Pancreas (tissue), 10 donors: ENCODE measurements around the gene CALHM2. TPM values are rescaled to one million over a fixed set of nuclear protein-coding genes. Genes with fewer than 3 reads are reported as not detected.

ENCODE experiments used
- ATAC-seq, 4 donors: fragments of 200-7000 bp; cut with Tn5 transposase; one replicate each; pipeline versions ENCODE4 v1.8.0 to v1.9.1; 2020; ENCODE audit warnings: mild to moderate bottlenecking in 4 of 4, moderate library complexity in 4 of 4
- DNase-seq, 6 donors: peaks; one replicate each; pipeline ENCODE4 v3.0.0-alpha.2; 2020
- FAIRE-seq: peaks from 2 replicates; lab custom pipeline; 2012; peaks lifted over from hg19 to GRCh38; lab: Jason Lieb, UNC
- H3K27ac ChIP-seq, 4 donors: fragments of 200-600 bp; sonication (generic); 1 replicate in 3 of 4; 2 replicates in 1 of 4; pipeline versions ENCODE4 v1.5.0 to v1.8.0; 2020
- H3K27me3 ChIP-seq, 4 donors: fragments of 200-600 bp; one replicate each; pipeline ENCODE4 v1.8.0; 2021
- H3K36me3 ChIP-seq, 3 donors: fragments of 200-600 bp; sonication (generic) in 1 of 3; one replicate each; pipeline versions ENCODE4 v1.5.0 to v1.8.0; 2020 to 2021
- H3K4me1 ChIP-seq, 3 donors: fragments of 200-600 bp; one replicate each; pipeline ENCODE4 v1.8.0; 2021
- H3K4me3 ChIP-seq, 4 donors: fragments of 200-600 bp; sonication (generic) in 2 of 4; one replicate each; pipeline versions ENCODE4 v1.5.0 to v1.8.0; 2020 to 2021
- H3K9me3 ChIP-seq, 4 donors: fragments of 200-600 bp; one replicate each; pipeline ENCODE4 v1.8.0; 2021
- WGBS, 2 donors: extraction: QIAGEN DNeasy Blood & Tissue Kit; methylation state at CpG; one replicate each; pipeline ENCODE4 v1.1.7; 2013; 5-methylcytosine and 5-hydroxymethylcytosine counted together
- intact Hi-C, 3 donors: fragments of 100-400 bp; cut with DNase I; formaldehyde crosslinking; loops; one replicate each; pipeline versions ENCODE4 v1.11.1 to v1.14.2; 2022
- polyA plus RNA-seq, 2 donors: library from polyadenylated mRNA; stranded (reverse); fragments of 200-250 nt; gene quantifications; one replicate each; pipeline ENCODE4 v1.2.3, GENCODE V29; 2013
- total RNA-seq, 6 donors: library from RNA; stranded (reverse); fragmentation: NEBNext Ultra II Directional in 4 of 6; extraction: Animal tissue kit (Norgen Biotek cat#: 25700) in 4 of 6; gene quantifications; one replicate each; pipeline versions ENCODE4 v1.2.1 to v1.2.4, GENCODE V29; 2021 to 2023
- TF ChIP-seq, protein P1 (sequence below), 4 donors: fragments of 200-600 bp; sonication (generic) in 3 of 4; IDR thresholded peaks; one replicate each; pipeline versions ENCODE4 v1.5.0 to v1.8.0; 2021; ENCODE audit warnings: antibody characterized with exemption in 4 of 4
- donor health status: healthy with polysubstance abuse.
- donor health status: DM: no; HTN: no; CAD: no; lungs with moderate emphysema.
- donor health status: DM: no; HTN: no; CAD: no.
- donor health status: control.
- donor health status: control.
- donor health status: Bipolar disorder and iron deficiency.
- donor health status: DM: yes; HTN: yes; CAD: no.
- donor health status: DM: no; HTN: no; CAD: no.
- donor health status: DM: no; HTN: no; CAD: no.
- donor health status: DM: yes; HTN: yes; CAD: no.

CALHM2 gene
- total and polyA plus RNA-seq, 8 donors = 1.1 to 14.0 (median 6.2) TPM

GRCh38 chr10:103443475-103444185 is 8.5 kb downstream of the CALHM2 start:
- Histone ChIP-seq H3K9me3 (no peaks in the 10 kb centered on the region), H3K27me3 (no peaks in the 10 kb centered on the region), H3K4me1 (no peaks in the 10 kb centered on the region), H3K36me3 (peaks cover 3 to 66% (median 36%) of the 10 kb centered on the region in 3 donors), H3K4me3 (no peak overlapping the region), H3K27ac (no peak overlapping the region)
- TF ChIP-seq, protein P1, sequence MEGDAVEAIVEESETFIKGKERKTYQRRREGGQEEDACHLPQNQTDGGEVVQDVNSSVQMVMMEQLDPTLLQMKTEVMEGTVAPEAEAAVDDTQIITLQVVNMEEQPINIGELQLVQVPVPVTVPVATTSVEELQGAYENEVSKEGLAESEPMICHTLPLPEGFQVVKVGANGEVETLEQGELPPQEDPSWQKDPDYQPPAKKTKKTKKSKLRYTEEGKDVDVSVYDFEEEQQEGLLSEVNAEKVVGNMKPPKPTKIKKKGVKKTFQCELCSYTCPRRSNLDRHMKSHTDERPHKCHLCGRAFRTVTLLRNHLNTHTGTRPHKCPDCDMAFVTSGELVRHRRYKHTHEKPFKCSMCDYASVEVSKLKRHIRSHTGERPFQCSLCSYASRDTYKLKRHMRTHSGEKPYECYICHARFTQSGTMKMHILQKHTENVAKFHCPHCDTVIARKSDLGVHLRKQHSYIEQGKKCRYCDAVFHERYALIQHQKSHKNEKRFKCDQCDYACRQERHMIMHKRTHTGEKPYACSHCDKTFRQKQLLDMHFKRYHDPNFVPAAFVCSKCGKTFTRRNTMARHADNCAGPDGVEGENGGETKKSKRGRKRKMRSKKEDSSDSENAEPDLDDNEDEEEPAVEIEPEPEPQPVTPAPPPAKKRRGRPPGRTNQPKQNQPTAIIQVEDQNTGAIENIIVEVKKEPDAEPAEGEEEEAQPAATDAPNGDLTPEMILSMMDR (IDR thresholded peaks at IDR 0.05) = no peak
- FAIRE-seq (no peak), ATAC-seq (no peak), DNase-seq (peak in 1 of 6 donors; percentile 54)
- WGBS, 2 donors = 91 to 92% methylated on average over 23 of the region's 23 CpGs
- intact Hi-C loops = no loop called here

- ATAC-seq (peak in 3 of 4 donors; percentile 17 to 77 (median 52)), DNase-seq (peak in 1 of 6 donors; percentile 43), FAIRE-seq (no peak)
- no peaks in the 10 kb centered on the region for H3K9me3 ChIP-seq
- H3K27me3 ChIP-seq = no peaks in the 10 kb centered on the region
- H3K36me3 ChIP-seq = peaks cover 6 to 77% (median 40%) of the 10 kb centered on the region in 3 donors
- intact Hi-C loops = no loop called here
- 85 to 88% methylated on average over 13 of the region's 13 CpGs for WGBS, 2 donors
- no peaks in the 10 kb centered on the region for H3K4me1 ChIP-seq
- no peak overlapping the region for H3K4me3 ChIP-seq
- TF ChIP-seq, protein P1 (IDR thresholded peaks at IDR 0.05) = no peak
- H3K27ac ChIP-seq = no peak overlapping the region
Measured at GRCh38 chr10:103442031-103442461, 10.1 kb downstream of the CALHM2 start.

- TF ChIP-seq, protein P1 (IDR thresholded peaks at IDR 0.05) = no peak
- no peak overlapping the region for H3K27ac ChIP-seq
- FAIRE-seq = no peak
- ATAC-seq = no peak
- H3K36me3 ChIP-seq = peaks cover 6 to 79% (median 40%) of the 10 kb centered on the region in 3 donors
- H3K9me3 ChIP-seq = no peaks in the 10 kb centered on the region
- WGBS, 2 donors = 82 to 84% methylated on average over 8 of the region's 8 CpGs
- H3K4me1 ChIP-seq = no peaks in the 10 kb centered on the region
- H3K4me3 ChIP-seq = no peak overlapping the region
- no peaks in the 10 kb centered on the region for H3K27me3 ChIP-seq
- intact Hi-C loops = no loop called here
- no peak for DNase-seq
Measured at GRCh38 chr10:103441611-103442010, 10.6 kb downstream of the CALHM2 start.

GRCh38 chr10:103441206-103441605 is 11.0 kb downstream of the CALHM2 start:
- 96 to 98% methylated on average over 8 of the region's 8 CpGs for WGBS, 2 donors
- intact Hi-C loops = no loop called here
- ATAC-seq (no peak), DNase-seq (no peak), FAIRE-seq (no peak)
- TF ChIP-seq, protein P1 (IDR thresholded peaks at IDR 0.05) = no peak
- H3K36me3 ChIP-seq = peaks cover 6 to 83% (median 40%) of the 10 kb centered on the region in 3 donors
- no peaks in the 10 kb centered on the region for H3K27me3 ChIP-seq
- no peak overlapping the region for H3K4me3 ChIP-seq
- H3K4me1 ChIP-seq = no peaks in the 10 kb centered on the region
- H3K9me3 ChIP-seq = no peaks in the 10 kb centered on the region
- no peak overlapping the region for H3K27ac ChIP-seq

DNA sequence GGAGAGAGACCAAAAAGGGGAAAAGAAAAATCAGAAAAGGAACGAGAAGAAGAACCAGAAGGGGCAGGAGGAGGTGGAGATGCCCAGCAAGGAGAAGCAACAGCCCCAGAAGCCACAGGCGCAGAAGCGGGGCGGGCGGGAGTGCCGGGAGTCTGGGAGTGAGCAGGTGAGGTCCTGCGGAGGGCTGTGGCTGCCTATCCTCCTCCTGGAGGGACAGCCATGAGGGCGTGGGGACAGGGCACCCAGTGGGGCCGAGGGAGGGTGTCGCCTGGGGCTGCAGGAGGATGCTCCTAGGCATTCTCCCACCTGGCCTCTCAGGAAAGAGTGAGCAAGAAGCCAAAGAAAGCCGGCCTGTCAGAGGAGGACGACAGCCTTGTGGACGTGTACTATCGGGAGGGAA is 11.8 kb downstream of the CALHM2 start:
- TF ChIP-seq, protein P1 (IDR thresholded peaks at IDR 0.05) = no peak
- Histone ChIP-seq H3K9me3 (no peaks in the 10 kb centered on the region), H3K36me3 (peaks cover 6 to 82% (median 40%) of the 10 kb centered on the region in 3 donors), H3K4me3 (no peak overlapping the region), H3K27me3 (no peaks in the 10 kb centered on the region), H3K27ac (no peak overlapping the region), H3K4me1 (no peaks in the 10 kb centered on the region)
- DNase-seq (no peak), FAIRE-seq (no peak), ATAC-seq (no peak)
- WGBS, 2 donors = 91 to 93% methylated on average over 14 of the region's 14 CpGs
- intact Hi-C loops = no loop called here
